CD4-positive, alpha-beta memory T cell (primary cell): ENCODE measurements around the gene CLEC6A. TPM values are rescaled to one million over a fixed set of nuclear protein-coding genes. Genes with fewer than 3 reads are reported as not detected.

ENCODE experiments used
- CTCF ChIA-PET: fragments of 350-600 bp; sonication (Branson Sonifier 250); formaldehyde crosslinking; loops from one replicate; lab custom pipeline; 2021; ENCODE audit warnings: inconsistent platforms; ENCODE audit not compliant: partially characterized antibody; lab: Charles Lee
- POLR2A ChIA-PET: fragments of 350-600 bp; sonication (Branson Sonifier 250); formaldehyde crosslinking; loops from one replicate; lab custom pipeline; 2021; ENCODE audit not compliant: partially characterized antibody; lab: Charles Lee
- DNase-seq, 5 donors: peaks; one replicate each; pipeline versions ENCODE4 v3.0.0 to v3.0.0-alpha.2; 2020 to 2022; ENCODE audit warnings: mixed read lengths in 1 of 5
- H3K27ac ChIP-seq: one replicate; pipeline ENCODE4 v1.7.0; 2013; ENCODE audit warnings: low read depth, low read length
- H3K27me3 ChIP-seq: 2 replicates; pipeline ENCODE4 v1.7.0; 2013; ENCODE audit warnings: mild to moderate bottlenecking, low read length, moderate library complexity; ENCODE audit not compliant: insufficient read depth
- H3K36me3 ChIP-seq: 2 replicates; pipeline ENCODE4 v1.7.0; 2013; ENCODE audit warnings: mild to moderate bottlenecking, low read length, moderate library complexity; ENCODE audit not compliant: insufficient read depth
- H3K4me1 ChIP-seq: 2 replicates; pipeline ENCODE4 v1.7.0; 2013; ENCODE audit warnings: mild to moderate bottlenecking, low read length, moderate library complexity; ENCODE audit not compliant: insufficient read depth
- H3K4me3 ChIP-seq, 2 donors: one replicate each; pipeline ENCODE4 v1.7.0; 2013; ENCODE audit warnings: low read length in 2 of 2, mild to moderate bottlenecking in 1 of 2
- H3K9me3 ChIP-seq, 2 donors: one replicate each; pipeline ENCODE4 v1.7.0; 2013; ENCODE audit warnings: low read length in 2 of 2, control low read depth in 1 of 2; ENCODE audit not compliant: control insufficient read depth in 1 of 2
- H3K27ac Mint-ChIP-seq, 7 donors: one replicate each; pipeline ENCODE4 v1.8.0; 2020 to 2021; ENCODE audit warnings: mixed read lengths in 7 of 7, mild to moderate bottlenecking in 6 of 7, inconsistent platforms in 3 of 7, moderate library complexity in 3 of 7
- H3K27me3 Mint-ChIP-seq, 2 donors: one replicate each; pipeline ENCODE4 v1.8.0; 2020 to 2021; ENCODE audit warnings: mixed read lengths in 2 of 2
- H3K36me3 Mint-ChIP-seq, 2 donors: one replicate each; pipeline ENCODE4 v1.8.0; 2020 to 2021; ENCODE audit warnings: mixed read lengths in 2 of 2, inconsistent platforms in 1 of 2, mild to moderate bottlenecking in 1 of 2
- H3K4me1 Mint-ChIP-seq, 4 donors: one replicate each; pipeline ENCODE4 v1.8.0; 2020 to 2021; ENCODE audit warnings: mixed read lengths in 4 of 4, mild to moderate bottlenecking in 1 of 4
- H3K4me3 Mint-ChIP-seq, 8 donors: one replicate each; pipeline ENCODE4 v1.8.0; 2020 to 2021; ENCODE audit warnings: mixed read lengths in 8 of 8, mild to moderate bottlenecking in 7 of 8, moderate library complexity in 6 of 8, inconsistent platforms in 3 of 8
- H3K9me3 Mint-ChIP-seq, 8 donors: one replicate each; pipeline ENCODE4 v1.8.0; 2020 to 2021; ENCODE audit warnings: mixed read lengths in 8 of 8, mild to moderate bottlenecking in 5 of 8, inconsistent platforms in 3 of 8, moderate library complexity in 1 of 8
- intact Hi-C: fragments of 100-400 bp; cut with micrococcal nuclease; formaldehyde crosslinking; loops from one replicate; pipeline ENCODE4 v1.15.1; 2023
- polyA plus RNA-seq, 2 donors: library from polyadenylated mRNA; unstranded; fragments of 300-500 nt; fragmentation: Illumina TruSeq; gene quantifications; one replicate each; pipeline ENCODE4 v1.2.3, GENCODE V29; 2021
- total RNA-seq, 2 experiments: library from RNA; stranded (reverse); gene quantifications; one replicate each; pipeline ENCODE4 v1.2.3, GENCODE V29; 2021

The CLEC6A gene
- total and polyA plus RNA-seq, 4 experiments from 2014 or later, result not detected

DNA sequence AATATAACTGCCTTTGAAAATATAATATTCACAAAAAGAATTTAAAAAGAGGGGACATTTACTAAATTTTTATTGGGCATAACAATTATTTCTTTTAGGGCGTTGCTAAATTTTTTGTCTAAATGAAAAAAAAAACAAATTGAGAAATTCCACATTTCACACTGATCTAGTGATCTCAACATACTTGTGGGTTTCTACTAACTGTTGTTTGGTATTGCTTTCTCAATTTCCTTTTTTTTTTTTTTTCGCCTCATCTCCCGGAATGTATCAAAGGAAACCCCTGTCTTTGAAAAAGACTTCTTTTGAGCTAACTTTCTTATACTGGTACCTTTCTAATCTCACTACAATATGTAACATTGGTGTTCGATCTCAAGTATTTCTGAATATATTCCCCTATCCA lies 57.5 kb downstream of the CLEC6A start, which contains the start of gene CLEC4D:
Gene CLEC4D (plus strand): TSS at position 248 of the 400 bp plus-strand sequence. CDS start 230 bp downstream, outside the sequence.
- H3K4me1 Mint-ChIP-seq, result peaks cover 0 to 4% (median 0%) of the 10 kb centered on the region in 4 donors
- no peak within 1 kb of the TSS for H3K4me3 Mint-ChIP-seq
- H3K27me3 ChIP-seq, result no peaks in the 10 kb centered on the region
- H3K9me3 ChIP-seq, result no peaks in the 10 kb centered on the region
- H3K36me3 ChIP-seq, result no peaks in the 10 kb centered on the region
- H3K27ac Mint-ChIP-seq, result no peak within 1 kb of the TSS
- no peak within 1 kb of the TSS for H3K27ac ChIP-seq
- peaks cover 13 to 22% of the 10 kb centered on the region in 2 donors for H3K27me3 Mint-ChIP-seq
- ChIA-PET POLR2A (no interaction called here), CTCF (no interaction called here)
- no peak for DNase-seq
- no peaks in the 10 kb centered on the region for H3K4me1 ChIP-seq
- no peaks in the 10 kb centered on the region for H3K36me3 Mint-ChIP-seq
- no peak within 1 kb of the TSS for H3K4me3 ChIP-seq
- intact Hi-C loops, result no loop called here
- no peaks in the 10 kb centered on the region for H3K9me3 Mint-ChIP-seq

DNA sequence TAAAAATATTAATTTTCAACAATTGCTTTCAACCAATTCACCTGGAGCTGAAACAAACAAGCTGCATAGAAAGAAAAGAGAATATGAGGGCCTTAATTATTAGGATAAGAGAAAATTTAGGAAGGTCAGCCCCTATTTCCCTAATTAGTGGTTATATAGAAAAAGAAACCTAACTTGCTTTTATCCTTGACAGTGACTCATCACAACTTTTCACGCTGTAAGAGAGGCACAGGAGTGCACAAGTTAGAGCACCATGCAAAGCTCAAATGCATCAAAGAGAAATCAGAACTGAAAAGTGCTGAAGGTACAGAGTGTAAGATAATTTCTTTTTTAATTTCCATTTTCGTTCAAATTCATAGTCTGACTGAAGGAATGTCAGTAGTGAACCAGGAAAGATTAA lies 62.2 kb downstream of the CLEC6A start:
- H3K27ac ChIP-seq, result no peak overlapping the region
- no peak for DNase-seq
- POLR2A ChIA-PET, result no interaction called here
- Mint-ChIP-seq H3K4me3 (no peak overlapping the region), H3K36me3 (no peaks in the 10 kb centered on the region), H3K4me1 (no peaks in the 10 kb centered on the region), H3K27ac (no peak overlapping the region), H3K27me3 (peaks cover 20 to 24% of the 10 kb centered on the region in 2 donors), H3K9me3 (peaks cover 0 to 2% (median 0%) of the 10 kb centered on the region in 8 donors)
- H3K9me3 ChIP-seq, result no peaks in the 10 kb centered on the region
- no peaks in the 10 kb centered on the region for H3K4me1 ChIP-seq
- H3K27me3 ChIP-seq, result no peaks in the 10 kb centered on the region
- no peaks in the 10 kb centered on the region for H3K36me3 ChIP-seq
- intact Hi-C loops, result no loop called here
- no peak overlapping the region for H3K4me3 ChIP-seq
- CTCF ChIA-PET, result no interaction called here

DNA sequence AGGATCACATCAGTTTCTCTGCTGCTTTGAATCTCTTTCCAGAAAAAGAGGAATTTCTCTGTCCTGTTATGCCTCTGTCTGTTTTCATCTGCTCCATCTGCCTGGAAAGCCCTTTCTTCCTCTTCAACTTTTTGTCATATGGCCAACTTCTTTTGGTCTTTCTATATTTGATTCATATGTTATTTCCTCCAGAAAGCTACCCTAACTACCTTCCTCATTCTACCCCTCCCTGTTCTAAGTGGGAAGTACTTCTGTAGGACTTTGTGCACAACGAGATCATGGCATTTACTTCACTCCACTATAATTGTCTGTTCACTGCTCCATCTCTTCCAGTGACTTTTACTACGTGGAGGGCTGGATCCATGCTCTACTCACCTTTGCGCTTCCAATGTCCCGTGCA lies 63.4 kb downstream of the CLEC6A start:
- POLR2A ChIA-PET, result no interaction called here
- no peak overlapping the region for H3K4me3 ChIP-seq
- H3K27ac Mint-ChIP-seq, result no peak overlapping the region
- peaks cover 0 to 9% (median 6%) of the 10 kb centered on the region in 8 donors for H3K9me3 Mint-ChIP-seq
- H3K4me1 Mint-ChIP-seq, result no peaks in the 10 kb centered on the region
- H3K27me3 Mint-ChIP-seq, result peaks cover 18 to 26% of the 10 kb centered on the region in 2 donors
- H3K27ac ChIP-seq, result no peak overlapping the region
- no peaks in the 10 kb centered on the region for H3K9me3 ChIP-seq
- intact Hi-C loops, result no loop called here
- H3K4me3 Mint-ChIP-seq, result no peak overlapping the region
- CTCF ChIA-PET, result no interaction called here
- H3K36me3 Mint-ChIP-seq, result no peaks in the 10 kb centered on the region
- H3K27me3 ChIP-seq, result no peaks in the 10 kb centered on the region
- DNase-seq, result no peak
- H3K4me1 ChIP-seq, result no peaks in the 10 kb centered on the region
- H3K36me3 ChIP-seq, result no peaks in the 10 kb centered on the region

DNA sequence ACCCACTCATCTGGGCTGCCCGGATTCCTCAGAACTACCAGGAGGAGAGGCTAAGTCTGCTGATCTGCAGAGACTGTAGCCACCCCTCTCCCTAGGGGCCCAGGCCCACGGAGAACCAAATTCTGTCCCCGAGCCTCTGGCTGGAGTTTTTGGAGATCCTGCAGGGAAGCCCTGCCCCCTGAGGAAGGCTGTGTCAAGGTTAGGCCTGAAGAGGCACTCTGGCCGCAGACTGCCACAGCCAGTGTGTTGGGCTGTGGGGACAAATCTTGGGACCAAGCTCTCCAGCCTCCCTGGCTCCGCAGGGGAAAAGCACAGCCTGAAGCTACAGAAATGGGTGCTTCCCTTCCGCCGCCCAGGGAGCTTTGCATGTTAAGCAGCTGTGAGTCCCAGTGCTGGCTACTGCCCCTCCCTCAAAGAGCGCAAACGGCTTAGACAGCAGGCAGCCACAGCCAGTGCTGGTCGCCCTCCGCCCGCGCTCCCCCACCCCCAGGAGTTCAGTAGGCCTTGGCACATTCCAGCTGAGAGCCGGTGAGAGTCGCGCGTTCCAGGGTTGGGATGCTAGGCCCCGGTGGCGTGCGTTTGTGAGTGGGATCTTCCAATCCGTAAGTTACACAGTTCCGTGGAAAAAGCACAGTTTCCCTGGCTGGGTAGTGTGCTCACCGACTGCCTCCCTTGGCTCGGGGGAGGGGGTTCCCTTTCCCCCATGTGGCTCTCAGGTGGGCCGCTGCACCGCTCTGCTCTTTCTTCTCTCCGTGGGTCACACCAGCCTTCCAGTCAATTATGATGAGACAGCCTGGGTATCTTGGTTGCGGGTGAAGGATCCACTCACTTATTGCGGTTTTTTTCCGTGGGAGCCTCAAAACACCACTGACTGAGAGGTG lies 71.7 kb downstream of the CLEC6A start:
- H3K4me3 Mint-ChIP-seq, result no peak overlapping the region
- peaks cover 0 to 4% of the 10 kb centered on the region in 2 donors for H3K36me3 Mint-ChIP-seq
- Histone ChIP-seq H3K4me3 (no peak overlapping the region), H3K27me3 (no peaks in the 10 kb centered on the region), H3K9me3 (no peaks in the 10 kb centered on the region), H3K36me3 (no peaks in the 10 kb centered on the region), H3K4me1 (no peaks in the 10 kb centered on the region), H3K27ac (no peak overlapping the region)
- no peaks in the 10 kb centered on the region for H3K4me1 Mint-ChIP-seq
- intact Hi-C loops, result no loop called here
- POLR2A ChIA-PET, result no interaction called here
- H3K27ac Mint-ChIP-seq, result no peak overlapping the region
- H3K9me3 Mint-ChIP-seq, result peaks cover 2 to 27% (median 15%) of the 10 kb centered on the region in 8 donors
- H3K27me3 Mint-ChIP-seq, result peaks cover 25 to 33% of the 10 kb centered on the region in 2 donors
- DNase-seq, result no peak
- CTCF ChIA-PET, result no interaction called here

Other genes starting within 250 kb of the CLEC6A start
- gene FAM90A1, start 228.3 kb upstream of the CLEC6A start, total RNA-seq, result not detected
- under 1 TPM in 1 of 2 donors, not detected in 1; 0.10 TPM for gene FAM90A1, start 228.3 kb upstream of the CLEC6A start, polyA plus RNA-seq
- not detected for gene CLEC4D, start 57.5 kb downstream of the CLEC6A start, total RNA-seq
- gene CLEC4D, start 57.5 kb downstream of the CLEC6A start, polyA plus RNA-seq, result not detected
- under 1 TPM in 1 of 2 experiments, not detected in 1; 0.89 TPM for gene CLEC4E, start 84.9 kb downstream of the CLEC6A start, total RNA-seq
- gene CLEC4E, start 84.9 kb downstream of the CLEC6A start, polyA plus RNA-seq, result not detected
- not detected for gene AICDA, start 156.9 kb downstream of the CLEC6A start, total RNA-seq
- not detected for gene AICDA, start 156.9 kb downstream of the CLEC6A start, polyA plus RNA-seq
- gene MFAP5, start 206.9 kb downstream of the CLEC6A start, total RNA-seq, result not detected
- not detected for gene MFAP5, start 206.9 kb downstream of the CLEC6A start, polyA plus RNA-seq
- 10 to 100 TPM; 23.0 to 27.3 TPM for gene RIMKLB, start 242.0 kb downstream of the CLEC6A start, total RNA-seq
- gene RIMKLB, start 242.0 kb downstream of the CLEC6A start, polyA plus RNA-seq, result 1 to 10 TPM; 2.9 to 4.7 TPM